ENCODE results near the gene HSP90AB1. TPM values are rescaled to one million over a fixed set of nuclear protein-coding genes. Genes with fewer than 3 reads are reported as not detected.

HSP90AB1 gene
- total RNA-seq, 1 experiment from 2014 or later = 751 TPM

GRCh38 chr6:44268095-44268628, 21.3 kb downstream of the HSP90AB1 start:
- DNase-seq (ENCODE audit: low spot score) = peak; percentile 78

GRCh38 chr6:44269178-44269920, 22.4 kb downstream of the HSP90AB1 start:
- DNase-seq (ENCODE audit: low spot score) = no peak

GRCh38 chr6:44269921-44270525, 23.1 kb downstream of the HSP90AB1 start, which contains the start of gene TMEM151B:
TMEM151B (plus strand) TSS chr6:44270450; CDS start chr6:44270743, 293 bp downstream.
- no peak for DNase-seq (ENCODE audit: low spot score)

GRCh38 chr6:44270526-44271405, 23.9 kb downstream of the HSP90AB1 start:
- DNase-seq (ENCODE audit: low spot score) = no peak

- no peak for DNase-seq (ENCODE audit: low spot score)
Measured at GRCh38 chr6:44271406-44271723, 24.5 kb downstream of the HSP90AB1 start.

- DNase-seq (ENCODE audit: low spot score) = no peak
Measured at GRCh38 chr6:44271914-44272313, 25.0 kb downstream of the HSP90AB1 start.

GRCh38 chr6:44272529-44272928, 25.6 kb downstream of the HSP90AB1 start:
- no peak for DNase-seq (ENCODE audit: low spot score)

- DNase-seq (ENCODE audit: low spot score) = no peak
Measured at GRCh38 chr6:44272999-44273566, 26.2 kb downstream of the HSP90AB1 start.

- no peak for DNase-seq (ENCODE audit: low spot score)
Measured at GRCh38 chr6:44273617-44274016, 26.7 kb downstream of the HSP90AB1 start.

- no peak for DNase-seq (ENCODE audit: low spot score)
Measured at GRCh38 chr6:44275271-44275748, 28.4 kb downstream of the HSP90AB1 start.

- DNase-seq (ENCODE audit: low spot score) = no peak
Measured at GRCh38 chr6:44275749-44276648, 29.1 kb downstream of the HSP90AB1 start.

GRCh38 chr6:44276667-44277640, 30.1 kb downstream of the HSP90AB1 start:
- no peak for DNase-seq (ENCODE audit: low spot score)

- no peak for DNase-seq (ENCODE audit: low spot score)
Measured at GRCh38 chr6:44277763-44278162, 30.9 kb downstream of the HSP90AB1 start.

- DNase-seq (ENCODE audit: low spot score) = no peak
Measured at GRCh38 chr6:44278315-44278714, 31.4 kb downstream of the HSP90AB1 start.

- DNase-seq (ENCODE audit: low spot score) = no peak
Measured at GRCh38 chr6:44278774-44279697, 32.1 kb downstream of the HSP90AB1 start.

- no peak for DNase-seq (ENCODE audit: low spot score)
Measured at GRCh38 chr6:44284121-44284520, 37.2 kb downstream of the HSP90AB1 start.

GRCh38 chr6:44284867-44285266, 38.0 kb downstream of the HSP90AB1 start:
- DNase-seq (ENCODE audit: low spot score) = no peak

All from HT-29 (cell line).